Stimulated activated naive CD8-positive, alpha-beta T cell treated with anti-CD3 and anti-CD28 coated beads, Interleukin-15, amount 100 ng/mL, for 72 hours (primary cell): ENCODE measurements around the gene HCFC1.

Source experiments
- ATAC-seq: fragments of 150-1000 bp; cut with Tn5 transposase; 2 replicates; pipeline ENCODE4 v1.10.0; 2021; ENCODE audit warnings: mild to moderate bottlenecking, moderate library complexity
- DNase-seq, 2 donors: peaks; one replicate each; pipeline ENCODE4 v3.0.0; 2021 to 2022
- H3K27ac Mint-ChIP-seq, 2 donors: one replicate each; pipeline ENCODE4 v1.8.0; 2022; ENCODE audit warnings: mild to moderate bottlenecking in 2 of 2, mixed read lengths in 2 of 2, moderate library complexity in 2 of 2
- H3K27me3 Mint-ChIP-seq: one replicate; pipeline ENCODE4 v1.8.0; 2022; ENCODE audit warnings: mixed read lengths
- H3K4me1 Mint-ChIP-seq: one replicate; pipeline ENCODE4 v1.8.0; 2022; ENCODE audit warnings: mild to moderate bottlenecking, mixed read lengths
- H3K4me3 Mint-ChIP-seq, 2 donors: one replicate each; pipeline ENCODE4 v1.8.0; 2022; ENCODE audit warnings: mild to moderate bottlenecking in 2 of 2, mixed read lengths in 2 of 2, moderate library complexity in 1 of 2
- H3K9me3 Mint-ChIP-seq, 2 donors: one replicate each; pipeline ENCODE4 v1.8.0; 2022; ENCODE audit warnings: mixed read lengths in 2 of 2

The HCFC1 gene

DNA sequence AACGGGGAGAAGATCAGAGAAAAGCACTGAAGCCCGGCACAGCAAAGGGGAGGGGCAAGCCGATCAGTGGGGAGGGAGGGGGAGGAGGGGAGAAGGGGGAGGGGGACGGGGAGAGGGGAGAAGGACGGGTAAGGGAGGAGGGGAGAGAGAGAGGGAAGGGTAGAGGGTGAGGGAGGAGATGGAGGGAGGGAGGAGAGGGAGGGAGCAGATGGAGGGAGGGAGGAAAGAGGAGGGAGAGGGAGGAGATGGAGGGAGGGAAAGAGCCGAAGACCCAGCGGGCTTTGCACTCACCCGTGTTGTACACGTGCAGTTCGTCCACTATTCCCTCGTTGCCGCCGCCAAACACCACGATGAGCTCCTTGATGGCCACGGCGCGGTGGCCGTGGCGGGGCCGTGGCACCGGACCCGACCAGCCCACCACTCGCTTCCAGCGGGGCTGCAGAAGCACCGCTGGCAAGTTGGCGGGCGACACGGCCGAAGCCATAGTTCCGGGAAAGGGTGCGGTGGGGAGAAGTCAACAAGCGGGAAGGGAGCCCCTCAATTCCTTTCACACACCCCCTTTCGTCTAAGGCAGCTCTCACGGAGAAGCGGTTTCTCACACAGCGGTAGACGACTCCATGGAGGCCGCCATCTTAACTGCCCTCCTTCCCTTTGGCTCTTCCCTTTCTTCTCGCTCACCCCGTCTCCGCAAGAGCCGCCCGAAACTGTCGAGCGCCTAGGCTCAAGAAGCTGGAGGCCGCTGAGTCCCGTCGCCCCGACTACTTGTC, 1.1 kb downstream of the HCFC1 start:
- Mint-ChIP-seq H3K4me3 (peak overlapping the region; percentile 100), H3K9me3 (no peaks in the 10 kb centered on the region), H3K4me1 (peaks cover 49% of the 10 kb centered on the region), H3K27me3 (no peaks in the 10 kb centered on the region), H3K27ac (peak overlapping the region; percentile 100)
- ATAC-seq (peak; percentile 2), DNase-seq (peak in 1 of 2 donors; percentile 27)

GRCh38 chrX:153969904-153970356, 1.7 kb downstream of the HCFC1 start:
- no peaks in the 10 kb centered on the region for H3K27me3 Mint-ChIP-seq
- no peaks in the 10 kb centered on the region for H3K9me3 Mint-ChIP-seq
- H3K27ac Mint-ChIP-seq, result peak overlapping the region; percentile 80 to 100
- H3K4me3 Mint-ChIP-seq, result peak overlapping the region; percentile 100
- ATAC-seq (no peak), DNase-seq (no peak)
- peaks cover 53% of the 10 kb centered on the region for H3K4me1 Mint-ChIP-seq

GRCh38 chrX:153969125-153969903, 2.3 kb downstream of the HCFC1 start:
- peaks cover 50% of the 10 kb centered on the region for H3K4me1 Mint-ChIP-seq
- no peak for DNase-seq
- H3K27me3 Mint-ChIP-seq, result no peaks in the 10 kb centered on the region
- H3K4me3 Mint-ChIP-seq, result peak overlapping the region; percentile 100
- no peak for ATAC-seq
- H3K27ac Mint-ChIP-seq, result peak overlapping the region; percentile 80 to 83
- no peaks in the 10 kb centered on the region for H3K9me3 Mint-ChIP-seq

- peak overlapping the region; percentile 52 to 76 for H3K27ac Mint-ChIP-seq
- H3K4me3 Mint-ChIP-seq, result peak overlapping the region; percentile 100
- H3K27me3 Mint-ChIP-seq, result no peaks in the 10 kb centered on the region
- DNase-seq (peak in 1 of 2 donors; percentile 61), ATAC-seq (no peak)
- H3K9me3 Mint-ChIP-seq, result no peaks in the 10 kb centered on the region
- H3K4me1 Mint-ChIP-seq, result peaks cover 44% of the 10 kb centered on the region
Measured at GRCh38 chrX:153968754-153969124, 2.9 kb downstream of the HCFC1 start.

- peak overlapping the region; percentile 100 for H3K4me3 Mint-ChIP-seq
- no peak for ATAC-seq
- no peak for DNase-seq
- H3K27ac Mint-ChIP-seq, result peak overlapping the region in 1 of 2 donors; percentile 36
- H3K27me3 Mint-ChIP-seq, result no peaks in the 10 kb centered on the region
- no peaks in the 10 kb centered on the region for H3K9me3 Mint-ChIP-seq
- H3K4me1 Mint-ChIP-seq, result peaks cover 39% of the 10 kb centered on the region
Measured at GRCh38 chrX:153968255-153968654, 3.4 kb downstream of the HCFC1 start.

DNA sequence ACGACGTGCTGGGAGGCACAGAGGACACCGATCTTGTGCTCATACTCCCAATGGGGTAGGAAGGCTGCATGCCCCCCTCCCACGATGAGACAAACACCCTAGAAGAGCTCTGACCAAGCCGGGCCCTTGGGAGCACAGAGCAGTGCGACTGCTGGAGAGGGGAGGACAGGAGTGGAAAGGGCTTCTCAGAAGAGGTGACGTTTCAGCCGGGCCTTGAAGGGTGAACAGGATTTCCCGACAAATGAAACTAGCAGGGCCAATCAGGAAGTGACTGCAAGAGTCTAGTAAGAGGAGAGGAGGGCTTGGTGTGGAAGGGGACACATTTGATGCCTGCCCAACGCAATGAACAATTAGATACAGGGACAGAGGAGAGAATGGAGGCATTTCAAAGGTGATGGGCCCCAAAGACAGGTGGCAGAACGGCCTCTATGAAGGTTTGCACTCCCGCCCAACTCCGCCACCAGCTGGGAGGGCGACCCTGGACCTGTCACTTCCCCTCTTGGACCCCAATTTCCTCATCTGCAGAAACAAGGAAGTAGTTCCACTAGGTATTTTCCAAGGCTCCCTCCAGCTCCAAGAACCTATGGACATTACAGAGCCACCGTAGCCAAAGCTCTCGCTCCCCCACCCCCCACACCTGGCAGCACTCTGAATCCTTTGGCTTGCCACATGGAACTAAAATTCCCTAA, 3.9 kb downstream of the HCFC1 start:
- peak overlapping the region; percentile 100 for H3K4me3 Mint-ChIP-seq
- no peaks in the 10 kb centered on the region for H3K9me3 Mint-ChIP-seq
- peak in 1 of 2 donors; percentile 29 for DNase-seq
- H3K27me3 Mint-ChIP-seq, result no peaks in the 10 kb centered on the region
- peak overlapping the region; percentile 88 to 98 for H3K27ac Mint-ChIP-seq
- peaks cover 38% of the 10 kb centered on the region for H3K4me1 Mint-ChIP-seq
- ATAC-seq, result peak; percentile 1

- H3K4me3 Mint-ChIP-seq, result peak overlapping the region; percentile 100
- peaks cover 38% of the 10 kb centered on the region for H3K4me1 Mint-ChIP-seq
- H3K27ac Mint-ChIP-seq, result peak overlapping the region; percentile 88 to 98
- H3K9me3 Mint-ChIP-seq, result no peaks in the 10 kb centered on the region
- DNase-seq, result peak in 1 of 2 donors; percentile 59
- H3K27me3 Mint-ChIP-seq, result no peaks in the 10 kb centered on the region
- ATAC-seq, result peak; percentile 66
Measured at GRCh38 chrX:153966841-153967535, 4.6 kb downstream of the HCFC1 start.

DNA sequence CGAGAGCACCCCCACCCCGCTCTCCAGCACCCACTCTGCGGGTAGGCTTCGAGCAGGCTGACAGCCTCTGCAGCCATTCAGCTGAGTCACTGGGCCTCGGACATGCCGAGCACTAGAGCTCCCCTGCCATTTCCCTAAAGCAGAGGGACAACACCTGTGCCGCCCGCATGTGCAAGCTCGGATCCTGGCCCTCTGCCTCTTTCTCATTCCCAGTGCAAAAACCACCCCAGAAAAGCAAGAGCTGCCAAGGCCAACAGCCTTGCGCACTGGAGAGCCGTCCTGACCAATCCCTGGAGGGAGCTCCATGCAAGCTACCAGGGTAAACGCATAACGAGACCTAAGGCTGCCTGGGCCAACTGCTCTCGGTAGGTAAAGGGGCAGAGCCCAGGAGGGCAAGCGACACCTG, 5.3 kb downstream of the HCFC1 start:
- Mint-ChIP-seq H3K9me3 (no peaks in the 10 kb centered on the region), H3K27me3 (no peaks in the 10 kb centered on the region), H3K4me3 (peak overlapping the region; percentile 100), H3K4me1 (peaks cover 38% of the 10 kb centered on the region), H3K27ac (peak overlapping the region in 1 of 2 donors; percentile 98)
- ATAC-seq (no peak), DNase-seq (no peak)

DNA sequence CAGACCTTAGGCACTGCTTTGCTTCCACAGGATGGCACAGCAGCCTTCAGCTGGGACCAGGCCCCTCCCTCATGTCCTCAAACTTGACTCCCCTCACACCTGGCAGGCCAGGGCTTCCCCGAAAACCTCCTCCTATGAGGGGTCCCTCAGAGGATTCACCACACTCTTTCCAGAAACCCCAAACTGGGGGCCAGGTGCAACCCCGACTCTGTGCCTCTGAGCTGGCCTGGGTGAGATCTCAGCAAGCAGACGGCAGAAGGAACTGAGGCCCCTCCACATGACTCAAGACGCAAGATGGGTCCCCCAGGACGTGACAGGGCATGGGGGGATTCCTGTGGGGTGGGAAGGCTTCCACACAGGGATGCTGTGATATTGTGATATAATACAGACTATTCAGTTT, 6.2 kb downstream of the HCFC1 start:
- peaks cover 38% of the 10 kb centered on the region for H3K4me1 Mint-ChIP-seq

GRCh38 chrX:153964105-153964504, 7.5 kb downstream of the HCFC1 start:
- Mint-ChIP-seq H3K27me3 (no peaks in the 10 kb centered on the region), H3K9me3 (no peaks in the 10 kb centered on the region), H3K4me3 (no peak overlapping the region), H3K27ac (peak overlapping the region in 1 of 2 donors; percentile 54), H3K4me1 (peaks cover 38% of the 10 kb centered on the region)
- DNase-seq (no peak), ATAC-seq (no peak)

More for the DNA sequence above, 6.2 kb downstream of the HCFC1 start:
- H3K27me3 Mint-ChIP-seq, result no peaks in the 10 kb centered on the region
- peak overlapping the region in 1 of 2 donors; percentile 59 for H3K27ac Mint-ChIP-seq
- H3K4me3 Mint-ChIP-seq, result peak overlapping the region; percentile 13 to 31
- no peak for ATAC-seq
- H3K9me3 Mint-ChIP-seq, result no peaks in the 10 kb centered on the region
- DNase-seq, result no peak

DNA sequence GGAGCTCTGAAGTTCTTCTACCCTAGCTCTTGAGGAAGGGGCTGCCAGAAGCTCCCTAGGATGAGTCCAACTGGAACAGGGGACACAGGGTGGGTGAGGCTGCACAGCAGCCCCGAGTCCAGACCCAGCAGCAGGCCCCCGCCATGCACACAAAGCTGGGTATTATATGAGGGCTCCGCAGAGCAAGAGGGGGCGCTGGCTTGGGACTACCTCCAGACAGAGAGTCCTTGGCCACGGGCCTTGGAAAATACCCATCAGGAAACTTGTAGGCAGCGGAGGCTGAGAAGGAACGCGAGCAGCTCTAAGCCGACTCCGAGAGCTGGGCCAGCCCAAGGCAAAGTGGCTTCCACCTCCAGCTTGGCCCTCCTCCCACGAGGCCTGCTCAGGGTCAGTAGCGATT, 8.1 kb downstream of the HCFC1 start:
- Mint-ChIP-seq H3K4me3 (no peak overlapping the region), H3K27me3 (no peaks in the 10 kb centered on the region), H3K9me3 (no peaks in the 10 kb centered on the region), H3K27ac (no peak overlapping the region), H3K4me1 (peaks cover 38% of the 10 kb centered on the region)
- no peak for DNase-seq
- ATAC-seq, result no peak

DNA sequence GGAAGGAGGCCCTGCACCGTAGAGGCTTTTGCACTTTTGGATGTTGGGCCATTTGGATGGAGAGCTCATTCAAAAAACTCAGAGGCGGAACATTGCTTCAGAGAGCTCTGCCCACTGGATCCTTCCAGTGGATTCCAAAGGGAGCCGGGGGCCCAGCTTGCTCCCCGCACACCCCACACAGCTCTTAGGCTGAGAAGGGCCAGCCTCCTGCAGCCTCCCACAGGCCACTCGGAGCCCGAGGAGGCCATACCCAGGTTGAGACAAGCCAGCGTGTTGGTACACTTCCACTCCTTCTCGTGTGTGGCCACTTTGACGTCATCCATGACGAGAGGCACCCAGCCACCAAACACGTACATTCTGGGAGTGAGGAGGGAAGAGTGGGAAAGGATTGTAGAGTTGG, 10.3 kb downstream of the HCFC1 start:
- ATAC-seq (no peak), DNase-seq (no peak)
- peaks cover 18% of the 10 kb centered on the region for H3K4me1 Mint-ChIP-seq
- no peaks in the 10 kb centered on the region for H3K27me3 Mint-ChIP-seq
- H3K4me3 Mint-ChIP-seq, result no peak overlapping the region
- no peak overlapping the region for H3K27ac Mint-ChIP-seq
- no peaks in the 10 kb centered on the region for H3K9me3 Mint-ChIP-seq

- Mint-ChIP-seq H3K27me3 (no peaks in the 10 kb centered on the region), H3K9me3 (no peaks in the 10 kb centered on the region), H3K4me3 (no peak overlapping the region), H3K27ac (no peak overlapping the region), H3K4me1 (peaks cover 18% of the 10 kb centered on the region)
- ATAC-seq, result no peak
- no peak for DNase-seq
Measured at GRCh38 chrX:153960786-153961185, 10.8 kb downstream of the HCFC1 start.

- H3K27me3 Mint-ChIP-seq, result no peaks in the 10 kb centered on the region
- H3K27ac Mint-ChIP-seq, result peak overlapping the region in 1 of 2 donors; percentile 93
- DNase-seq (no peak), ATAC-seq (no peak)
- no peak overlapping the region for H3K4me3 Mint-ChIP-seq
- H3K4me1 Mint-ChIP-seq, result peaks cover 18% of the 10 kb centered on the region
- no peaks in the 10 kb centered on the region for H3K9me3 Mint-ChIP-seq
Measured at GRCh38 chrX:153960077-153960476, 11.5 kb downstream of the HCFC1 start.

DNA sequence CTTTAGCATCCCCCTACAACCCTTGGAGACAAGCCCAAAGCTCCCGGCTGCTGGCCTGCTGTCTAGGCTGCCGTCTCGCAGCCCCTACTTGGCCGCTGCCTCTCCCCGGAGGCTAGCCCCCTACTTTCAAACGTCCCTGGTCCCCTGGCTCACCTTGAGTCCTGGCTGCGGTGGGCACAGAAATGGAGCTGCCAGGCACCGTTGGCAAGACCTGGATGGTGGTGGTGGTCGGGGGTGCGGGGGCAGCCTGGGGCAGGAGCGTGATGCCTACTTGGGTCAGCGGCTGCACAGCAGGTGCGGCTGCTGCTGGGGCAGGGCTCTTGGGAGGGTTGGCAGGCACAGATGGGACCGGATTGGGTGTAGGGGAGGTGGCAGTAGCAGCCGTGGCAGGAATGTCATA, 12.0 kb downstream of the HCFC1 start:
- Mint-ChIP-seq H3K4me1 (peaks cover 16% of the 10 kb centered on the region), H3K9me3 (no peaks in the 10 kb centered on the region), H3K4me3 (no peak overlapping the region), H3K27ac (no peak overlapping the region), H3K27me3 (no peaks in the 10 kb centered on the region)
- DNase-seq (no peak), ATAC-seq (no peak)
